Measurements from ENCODE around the gene PHLDB3.
"Not testable (repeated sequence)": the region's sequence is repeated elsewhere in the genome, so short reads cannot be mapped to it uniquely, and the experiment has no call there.

- TF ChIP-seq, protein P1, sequence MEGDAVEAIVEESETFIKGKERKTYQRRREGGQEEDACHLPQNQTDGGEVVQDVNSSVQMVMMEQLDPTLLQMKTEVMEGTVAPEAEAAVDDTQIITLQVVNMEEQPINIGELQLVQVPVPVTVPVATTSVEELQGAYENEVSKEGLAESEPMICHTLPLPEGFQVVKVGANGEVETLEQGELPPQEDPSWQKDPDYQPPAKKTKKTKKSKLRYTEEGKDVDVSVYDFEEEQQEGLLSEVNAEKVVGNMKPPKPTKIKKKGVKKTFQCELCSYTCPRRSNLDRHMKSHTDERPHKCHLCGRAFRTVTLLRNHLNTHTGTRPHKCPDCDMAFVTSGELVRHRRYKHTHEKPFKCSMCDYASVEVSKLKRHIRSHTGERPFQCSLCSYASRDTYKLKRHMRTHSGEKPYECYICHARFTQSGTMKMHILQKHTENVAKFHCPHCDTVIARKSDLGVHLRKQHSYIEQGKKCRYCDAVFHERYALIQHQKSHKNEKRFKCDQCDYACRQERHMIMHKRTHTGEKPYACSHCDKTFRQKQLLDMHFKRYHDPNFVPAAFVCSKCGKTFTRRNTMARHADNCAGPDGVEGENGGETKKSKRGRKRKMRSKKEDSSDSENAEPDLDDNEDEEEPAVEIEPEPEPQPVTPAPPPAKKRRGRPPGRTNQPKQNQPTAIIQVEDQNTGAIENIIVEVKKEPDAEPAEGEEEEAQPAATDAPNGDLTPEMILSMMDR (IDR thresholded peaks at IDR 0.05) = not testable (repeated sequence)
- not testable (repeated sequence) for TF ChIP-seq POLR2A (IDR thresholded peaks at IDR 0.05)
Measured at GRCh38 chr19:43512399-43512798, 7.9 kb upstream of the PHLDB3 start.

Data from breast epithelium (tissue), 3 donors.